HK-2 (cell line): ENCODE results near the gene HRH1.
"Not testable (repeated sequence)": the region's sequence is repeated elsewhere in the genome, so short reads cannot be mapped to it uniquely, and the experiment has no call there.

Experiments
- DNase-seq: peaks from one replicate; pipeline ENCODE4 v3.0.0-alpha.2; 2018; ENCODE audit not compliant: unreplicated experiment

HRH1 gene

GRCh38 chr3:11239796-11240195 lies 85.5 kb downstream of the HRH1 start:
- DNase-seq = no peak

GRCh38 chr3:11240496-11240895 lies 86.2 kb downstream of the HRH1 start:
- no peak for DNase-seq

- no peak for DNase-seq
Measured at GRCh38 chr3:11244121-11244677, 89.9 kb downstream of the HRH1 start.

- DNase-seq = no peak
Measured at GRCh38 chr3:11245276-11245675, 91.0 kb downstream of the HRH1 start.

GRCh38 chr3:11245827-11246662 lies 91.8 kb downstream of the HRH1 start:
- no peak for DNase-seq

- no peak for DNase-seq
Measured at GRCh38 chr3:11246663-11246970, 92.3 kb downstream of the HRH1 start.

- no peak for DNase-seq
Measured at GRCh38 chr3:11247362-11247761, 93.1 kb downstream of the HRH1 start.

DNA sequence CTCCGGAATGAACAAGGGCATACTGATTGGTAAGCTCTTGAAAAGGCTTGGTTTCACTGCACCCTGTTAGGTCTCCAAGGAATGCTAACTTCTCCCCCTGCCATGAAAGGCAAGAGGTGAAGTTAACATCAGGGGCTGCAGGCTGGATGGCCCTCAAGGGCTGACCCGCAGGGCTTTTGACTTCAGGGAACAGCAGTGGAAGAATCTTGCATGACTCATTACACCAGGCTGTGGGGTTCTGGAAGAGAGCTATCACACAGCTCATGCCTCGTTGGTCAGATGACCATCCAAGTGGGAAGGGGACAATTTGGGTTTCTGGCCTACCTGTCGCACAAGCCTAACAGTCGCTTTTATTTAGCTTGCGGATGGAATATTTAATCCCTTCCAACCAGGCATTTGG lies 94.3 kb downstream of the HRH1 start:
- no peak for DNase-seq

DNA sequence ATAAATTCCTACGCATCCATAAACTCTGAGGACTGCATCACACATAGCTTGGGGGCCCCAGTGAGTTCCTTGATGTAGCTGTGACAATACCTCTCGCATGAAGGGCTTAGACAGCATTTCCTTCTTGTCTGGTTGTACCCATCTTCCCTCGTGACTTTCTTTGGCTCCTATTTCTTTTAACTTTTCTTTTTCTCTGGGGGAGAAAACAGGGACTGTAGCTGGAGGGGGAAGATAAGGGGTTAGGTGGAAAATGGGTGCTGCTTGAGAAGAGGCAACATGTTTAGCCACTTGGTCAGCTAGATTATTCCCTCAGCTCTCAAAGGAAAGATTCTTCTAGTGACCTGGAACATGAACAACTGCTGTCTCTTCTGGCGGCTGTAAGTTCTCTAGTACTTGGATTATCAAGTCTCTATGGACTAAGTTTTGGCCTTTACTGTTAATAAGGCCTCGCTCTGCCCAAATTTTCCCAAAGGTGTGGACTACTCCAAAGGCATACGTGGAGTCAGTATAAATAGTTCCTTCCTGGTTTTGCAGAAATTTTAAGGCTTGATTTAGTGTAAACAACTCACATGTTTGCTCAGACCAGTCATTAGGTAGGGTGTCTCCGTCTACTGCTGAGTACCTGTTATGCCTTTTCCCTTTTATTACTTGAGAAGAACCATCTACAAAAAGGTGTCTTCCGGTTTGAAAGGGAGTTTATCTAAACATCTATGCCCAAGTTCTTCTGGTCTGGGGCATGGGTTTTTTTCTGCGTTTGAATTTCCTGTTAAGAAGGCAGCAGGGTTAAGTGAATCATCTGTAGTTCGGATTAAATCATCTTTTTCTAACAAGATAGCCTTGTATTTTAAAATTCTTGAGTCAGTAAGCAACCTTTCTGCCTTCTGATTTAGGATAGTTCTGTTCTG lies 96.9 kb downstream of the HRH1 start:
- no peak for DNase-seq

GRCh38 chr3:11251807-11252176 lies 97.5 kb downstream of the HRH1 start:
- no peak for DNase-seq

DNA sequence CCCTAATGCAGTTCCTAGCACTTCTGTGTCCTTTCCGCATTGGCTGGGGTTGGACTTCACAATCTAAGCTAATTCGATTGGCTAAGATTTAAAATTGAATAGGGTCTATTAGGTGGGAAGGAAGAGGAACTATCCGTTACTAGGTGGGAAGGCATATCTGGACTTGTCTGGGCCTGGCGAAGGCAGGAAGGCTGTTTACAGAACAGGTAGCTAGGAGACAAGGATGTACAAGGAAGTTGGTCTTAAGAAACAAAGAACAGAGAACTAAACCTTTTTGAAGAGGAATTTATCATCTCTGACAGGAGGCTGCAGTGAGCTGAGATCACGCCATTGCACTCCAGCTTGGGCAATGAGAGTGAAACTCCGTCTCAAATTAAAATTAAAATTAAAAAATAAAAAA lies 100.6 kb downstream of the HRH1 start:
- no peak for DNase-seq

- DNase-seq = not testable (repeated sequence)
Measured at GRCh38 chr3:11255537-11255936, 101.2 kb downstream of the HRH1 start.

DNA sequence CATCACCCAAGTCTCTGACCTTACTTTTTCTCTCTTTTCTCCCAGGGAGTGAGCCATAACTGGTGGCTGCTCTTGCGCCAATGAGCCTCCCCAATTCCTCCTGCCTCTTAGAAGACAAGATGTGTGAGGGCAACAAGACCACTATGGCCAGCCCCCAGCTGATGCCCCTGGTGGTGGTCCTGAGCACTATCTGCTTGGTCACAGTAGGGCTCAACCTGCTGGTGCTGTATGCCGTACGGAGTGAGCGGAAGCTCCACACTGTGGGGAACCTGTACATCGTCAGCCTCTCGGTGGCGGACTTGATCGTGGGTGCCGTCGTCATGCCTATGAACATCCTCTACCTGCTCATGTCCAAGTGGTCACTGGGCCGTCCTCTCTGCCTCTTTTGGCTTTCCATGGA lies 104.7 kb downstream of the HRH1 start:
- DNase-seq = no peak

DNA sequence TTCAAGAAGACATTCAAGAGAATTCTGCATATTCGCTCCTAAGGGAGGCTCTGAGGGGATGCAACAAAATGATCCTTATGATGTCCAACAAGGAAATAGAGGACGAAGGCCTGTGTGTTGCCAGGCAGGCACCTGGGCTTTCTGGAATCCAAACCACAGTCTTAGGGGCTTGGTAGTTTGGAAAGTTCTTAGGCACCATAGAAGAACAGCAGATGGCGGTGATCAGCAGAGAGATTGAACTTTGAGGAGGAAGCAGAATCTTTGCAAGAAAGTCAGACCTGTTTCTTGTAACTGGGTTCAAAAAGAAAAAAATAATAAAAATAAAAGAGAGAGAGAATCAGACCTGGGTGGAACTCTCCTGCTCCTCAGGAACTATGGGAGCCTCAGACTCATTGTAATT lies 106.2 kb downstream of the HRH1 start:
- DNase-seq = no peak

- no peak for DNase-seq
Measured at GRCh38 chr3:11269007-11269406, 114.7 kb downstream of the HRH1 start.

GRCh38 chr3:11271986-11272904 lies 118.0 kb downstream of the HRH1 start, which contains the start of gene ATG7:
TSS of gene ATG7 (plus strand) at chr3:11272397. CDS start at chr3:11298696, 26,299 bp downstream.
- DNase-seq = peak; percentile 92

DNA sequence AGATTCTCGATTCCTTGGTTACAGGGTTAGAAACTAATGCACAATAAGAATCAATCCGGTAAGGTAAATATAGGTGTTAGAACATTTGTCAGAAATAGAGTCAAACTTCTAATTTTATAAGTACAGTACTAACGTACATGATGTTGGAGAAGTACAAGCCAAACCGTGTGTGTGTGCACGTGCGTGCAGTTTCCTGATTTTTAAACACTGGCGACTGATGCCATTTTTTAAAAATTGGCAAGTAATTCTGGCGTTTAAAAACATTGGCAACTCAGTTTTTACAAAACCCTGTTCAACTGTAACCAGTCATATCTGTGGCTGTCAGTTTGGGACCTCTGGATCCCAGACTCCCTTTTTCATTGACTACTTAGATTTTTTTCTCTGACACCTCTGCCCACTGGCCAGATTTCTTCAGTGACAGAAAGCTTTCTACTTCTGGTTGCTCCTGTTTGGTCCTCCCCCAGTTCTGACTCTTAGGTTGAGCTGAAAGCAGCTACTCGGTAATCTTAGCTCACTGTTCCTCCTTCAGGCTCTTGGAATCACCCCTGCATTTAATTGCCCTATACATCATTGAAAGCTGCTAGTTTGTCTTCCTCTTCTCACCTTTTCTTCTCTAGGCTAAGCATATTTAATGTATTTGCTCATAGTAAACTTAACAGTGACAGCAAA lies 118.7 kb downstream of the HRH1 start:
- DNase-seq = no peak

GRCh38 chr3:11273891-11274291 lies 119.6 kb downstream of the HRH1 start:
- DNase-seq = no peak

GRCh38 chr3:11274566-11275142 lies 120.4 kb downstream of the HRH1 start:
- no peak for DNase-seq

- no peak for DNase-seq
Measured at GRCh38 chr3:11275926-11276325, 121.6 kb downstream of the HRH1 start.

- DNase-seq = no peak
Measured at GRCh38 chr3:11276901-11277300, 122.6 kb downstream of the HRH1 start.
